Measurements from ENCODE around the gene TRIM45.
A peak's percentile ranks its signal among the peaks of the same experiment; 100 is the strongest.

Gene TRIM45

GRCh38 chr1:117121589-117122329, at the start of gene TRIM45:
TSS of gene TRIM45 (minus strand) at chr1:117121749. CDS start at chr1:117121201, 548 bp downstream.
- peak; percentile 64 for TF ChIP-seq CTCF (conservative IDR thresholded peaks at IDR 0.05; ENCODE audit: control insufficient read depth, insufficient read depth, low read depth, low read length)
- peak within 1 kb of the TSS; percentile 87 for H3K4me3 ChIP-seq (ENCODE audit: control insufficient read depth, low read depth, low read length)
- DNase-seq (ENCODE audit: low read depth) = peak; percentile 94

- no peak for TF ChIP-seq CTCF (conservative IDR thresholded peaks at IDR 0.05; ENCODE audit: control insufficient read depth, insufficient read depth, low read depth, low read length)
- no peak for DNase-seq (ENCODE audit: low read depth)
- no peak overlapping the region for H3K4me3 ChIP-seq (ENCODE audit: control insufficient read depth, low read depth, low read length)
These were observed 48.5 kb upstream of the TRIM45 start for GRCh38 chr1:117169871-117170596.

- TF ChIP-seq CTCF (conservative IDR thresholded peaks at IDR 0.05; ENCODE audit: control insufficient read depth, insufficient read depth, low read depth, low read length) = no peak
- DNase-seq (ENCODE audit: low read depth) = no peak
- no peak overlapping the region for H3K4me3 ChIP-seq (ENCODE audit: control insufficient read depth, low read depth, low read length)
These were observed 45.9 kb upstream of the TRIM45 start for GRCh38 chr1:117167402-117167801.

- H3K4me3 ChIP-seq (ENCODE audit: control insufficient read depth, low read depth, low read length) = no peak overlapping the region
- peak; percentile 78 for DNase-seq (ENCODE audit: low read depth)
- no peak for TF ChIP-seq CTCF (conservative IDR thresholded peaks at IDR 0.05; ENCODE audit: control insufficient read depth, insufficient read depth, low read depth, low read length)
These were observed 44.5 kb upstream of the TRIM45 start for GRCh38 chr1:117166076-117166475.

- no peak for DNase-seq (ENCODE audit: low read depth)
- H3K4me3 ChIP-seq (ENCODE audit: control insufficient read depth, low read depth, low read length) = no peak overlapping the region
- no peak for TF ChIP-seq CTCF (conservative IDR thresholded peaks at IDR 0.05; ENCODE audit: control insufficient read depth, insufficient read depth, low read depth, low read length)
These were observed 42.7 kb upstream of the TRIM45 start for GRCh38 chr1:117164209-117164608.

- DNase-seq (ENCODE audit: low read depth) = no peak
- TF ChIP-seq CTCF (conservative IDR thresholded peaks at IDR 0.05; ENCODE audit: control insufficient read depth, insufficient read depth, low read depth, low read length) = no peak
- H3K4me3 ChIP-seq (ENCODE audit: control insufficient read depth, low read depth, low read length) = no peak overlapping the region
These were observed 41.3 kb upstream of the TRIM45 start for GRCh38 chr1:117162816-117163215.
